Caki2 (cell line): Measurements from ENCODE around the gene EIF2AK3. TPM values are rescaled to one million over a fixed set of nuclear protein-coding genes. Genes with fewer than 3 reads are reported as not detected.

Source experiments
- total RNA-seq: library from RNA; depleted of rRNA; stranded (reverse); fragments of >200 nt; shearing (Covaris generic); gene quantifications from 2 replicates; pipeline ENCODE4 v1.2.3, GENCODE V29; 2014; ENCODE audit warnings: low replicate concordance; rRNA removed

The EIF2AK3 gene
- total RNA-seq, 1 experiment from 2014 or later = 17.1 TPM

Other genes starting within 250 kb of the EIF2AK3 start
- gene FOXI3, start 174.8 kb downstream of the EIF2AK3 start, total RNA-seq = not detected in 2 replicates
- 8.1 and 13.7 TPM in 2 replicates for gene RPIA, start 64.2 kb upstream of the EIF2AK3 start, total RNA-seq